HG03135 (cell line): ENCODE results near the gene SMIM41.

Source experiments
- ATAC-seq: cut with Tn5 transposase; IDR thresholded peaks from one replicate; pipeline ENCODE4 v1.9.1; 2021; ENCODE audit warnings: mild to moderate bottlenecking, moderate library complexity; ENCODE audit not compliant: unreplicated experiment

Gene SMIM41

DNA sequence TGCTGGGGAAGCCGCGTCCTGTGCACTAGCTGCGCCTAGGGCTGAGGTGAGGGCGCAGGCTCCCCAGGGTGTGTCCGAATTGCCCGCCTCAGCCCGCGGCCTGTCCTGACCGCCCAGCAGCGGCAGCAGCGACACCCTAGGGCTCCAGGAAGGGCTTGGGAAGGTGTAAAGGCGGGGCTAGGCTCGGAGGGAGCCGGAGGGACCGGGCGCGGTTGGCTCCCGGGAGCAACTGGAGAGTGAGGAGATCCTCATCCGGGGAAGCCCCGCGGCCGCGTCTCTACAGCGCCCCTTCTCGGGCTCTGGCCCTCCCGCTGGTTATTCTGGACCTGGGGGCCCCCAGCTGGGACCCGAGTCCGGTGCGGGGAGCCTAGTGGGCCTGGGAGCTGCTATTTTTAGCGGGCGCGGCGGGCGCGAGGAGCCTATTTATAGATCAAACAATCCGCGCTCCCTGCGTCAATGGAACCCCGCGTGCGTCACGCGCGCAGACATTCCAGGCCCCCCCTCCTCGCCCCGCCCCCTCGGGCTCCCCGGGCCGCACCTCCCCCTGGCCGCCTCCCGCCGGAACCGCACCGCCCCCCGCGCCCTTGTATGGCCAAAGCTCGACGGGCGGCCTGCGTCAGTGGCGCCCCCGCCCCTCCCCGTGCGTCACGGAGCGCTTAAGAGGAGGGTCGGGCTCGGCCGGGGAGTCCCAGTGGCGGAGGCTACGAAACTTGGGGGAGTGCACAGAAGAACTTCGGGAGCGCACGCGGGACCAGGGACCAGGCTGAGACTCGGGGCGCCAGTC lies 28.6 kb upstream of the SMIM41 start, which contains the start of gene NR4A1:
Gene NR4A1 (plus strand): TSS at position 685 of the 784 bp plus-strand sequence. CDS start 2,887 bp downstream, outside the sequence.
- ATAC-seq = peak; percentile 78

DNA sequence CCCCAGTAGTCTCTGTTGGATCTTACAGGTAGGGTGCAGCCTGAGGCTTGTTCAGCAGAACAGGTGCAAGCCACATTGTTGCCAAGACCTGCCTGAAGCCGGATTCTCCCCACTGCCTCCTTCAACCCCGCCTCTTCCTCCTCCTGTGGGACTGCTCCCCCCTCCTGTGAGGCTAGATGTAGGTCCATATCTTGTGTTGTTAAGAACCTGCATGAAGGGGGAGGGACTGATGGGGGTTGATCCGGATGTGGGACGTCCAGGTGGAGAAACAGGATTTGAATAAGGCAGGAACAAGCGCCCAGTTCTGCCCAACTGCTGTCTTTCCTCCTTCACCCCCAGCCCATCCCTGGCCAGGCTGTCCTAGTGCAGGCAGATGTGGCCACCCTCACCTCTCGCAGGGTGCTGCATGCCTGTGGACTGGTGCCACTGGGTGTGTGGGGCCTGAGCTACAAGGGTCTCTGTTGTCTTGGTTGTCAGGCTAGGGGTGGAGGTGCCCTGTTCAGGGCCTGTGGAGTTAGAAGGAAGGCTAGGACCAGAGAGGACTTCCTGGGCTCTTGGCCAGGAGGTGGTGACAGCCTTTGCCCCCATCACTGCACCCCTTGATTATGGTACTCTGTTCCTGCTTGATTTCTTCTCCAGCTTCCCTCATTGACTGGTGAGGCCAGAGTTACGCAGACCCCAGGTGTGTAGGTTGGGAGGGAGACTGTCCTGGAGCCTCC lies 26.9 kb upstream of the SMIM41 start:
- no peak for ATAC-seq

DNA sequence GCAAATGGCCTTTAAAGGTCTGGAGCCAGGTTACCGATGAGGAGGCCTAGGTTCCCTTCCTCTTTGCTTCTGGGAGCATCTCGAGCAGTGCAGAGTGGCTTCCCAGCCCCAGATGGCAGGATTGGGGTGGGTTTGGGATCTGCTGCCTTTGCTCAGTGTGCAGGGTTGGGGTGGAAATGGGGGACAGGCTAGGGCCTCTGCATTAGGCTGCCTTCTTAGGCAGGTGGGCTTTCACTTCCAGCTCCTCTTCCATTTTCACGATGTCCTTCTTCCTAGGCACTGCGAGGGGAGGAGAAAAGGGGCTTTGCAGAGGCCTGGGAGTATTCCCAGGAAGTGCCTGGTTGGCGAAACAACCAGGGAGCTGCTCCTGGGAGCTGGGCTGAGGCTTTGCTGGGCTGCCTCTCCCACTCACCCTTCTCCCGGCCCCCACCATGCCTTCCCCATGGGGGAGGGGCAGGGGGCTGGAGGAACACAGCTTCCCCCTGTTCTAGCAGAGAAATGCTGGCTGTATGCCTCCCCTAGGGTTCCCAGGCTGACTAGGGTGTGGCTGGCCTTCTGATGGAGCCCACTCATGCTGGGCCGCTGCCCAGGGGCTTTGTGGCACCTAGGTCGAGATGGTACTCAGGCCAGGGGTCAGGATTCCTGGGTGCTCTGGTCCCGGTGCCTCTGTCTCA lies 25.8 kb upstream of the SMIM41 start:
- no peak for ATAC-seq

DNA sequence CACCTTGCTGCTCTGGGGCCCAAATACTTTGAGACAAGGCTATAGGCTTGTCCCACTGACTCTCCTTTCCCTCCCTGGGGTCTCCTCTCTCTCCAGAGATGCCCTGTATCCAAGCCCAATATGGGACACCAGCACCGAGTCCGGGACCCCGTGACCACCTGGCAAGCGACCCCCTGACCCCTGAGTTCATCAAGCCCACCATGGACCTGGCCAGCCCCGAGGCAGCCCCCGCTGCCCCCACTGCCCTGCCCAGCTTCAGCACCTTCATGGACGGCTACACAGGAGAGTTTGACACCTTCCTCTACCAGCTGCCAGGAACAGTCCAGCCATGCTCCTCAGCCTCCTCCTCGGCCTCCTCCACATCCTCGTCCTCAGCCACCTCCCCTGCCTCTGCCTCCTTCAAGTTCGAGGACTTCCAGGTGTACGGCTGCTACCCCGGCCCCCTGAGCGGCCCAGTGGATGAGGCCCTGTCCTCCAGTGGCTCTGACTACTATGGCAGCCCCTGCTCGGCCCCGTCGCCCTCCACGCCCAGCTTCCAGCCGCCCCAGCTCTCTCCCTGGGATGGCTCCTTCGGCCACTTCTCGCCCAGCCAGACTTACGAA lies 25.2 kb upstream of the SMIM41 start:
- no peak for ATAC-seq

DNA sequence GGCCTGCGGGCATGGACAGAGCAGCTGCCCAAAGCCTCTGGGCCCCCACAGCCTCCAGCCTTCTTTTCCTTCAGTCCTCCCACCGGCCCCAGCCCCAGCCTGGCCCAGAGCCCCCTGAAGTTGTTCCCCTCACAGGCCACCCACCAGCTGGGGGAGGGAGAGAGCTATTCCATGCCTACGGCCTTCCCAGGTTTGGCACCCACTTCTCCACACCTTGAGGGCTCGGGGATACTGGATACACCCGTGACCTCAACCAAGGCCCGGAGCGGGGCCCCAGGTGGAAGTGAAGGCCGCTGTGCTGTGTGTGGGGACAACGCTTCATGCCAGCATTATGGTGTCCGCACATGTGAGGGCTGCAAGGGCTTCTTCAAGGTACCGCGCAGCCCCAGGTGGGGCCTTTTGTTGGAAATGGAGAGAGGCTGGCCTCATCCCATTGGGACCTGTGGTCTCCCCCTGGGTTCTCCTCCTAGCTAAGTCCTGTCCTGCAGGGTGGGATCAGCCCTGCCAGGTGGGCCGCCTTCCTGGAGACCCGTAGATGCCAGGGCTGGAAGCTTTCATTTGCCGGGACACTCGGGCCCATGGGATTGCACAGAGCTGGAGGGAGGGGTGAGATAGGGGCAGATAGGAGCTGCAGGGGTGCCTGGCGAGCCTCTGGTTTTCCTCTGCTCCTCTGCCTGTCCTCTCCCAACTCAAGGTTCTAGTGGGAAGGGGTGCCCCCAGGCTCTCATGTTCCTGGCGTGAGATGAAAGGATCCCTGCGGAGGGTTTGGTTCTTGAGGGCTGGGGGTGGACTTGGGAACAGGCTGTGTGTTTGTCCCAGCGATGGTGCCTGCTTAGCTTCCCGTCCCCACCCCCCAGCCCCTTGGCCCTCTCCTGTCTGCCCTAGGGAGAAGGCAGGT lies 24.4 kb upstream of the SMIM41 start:
- ATAC-seq = no peak

DNA sequence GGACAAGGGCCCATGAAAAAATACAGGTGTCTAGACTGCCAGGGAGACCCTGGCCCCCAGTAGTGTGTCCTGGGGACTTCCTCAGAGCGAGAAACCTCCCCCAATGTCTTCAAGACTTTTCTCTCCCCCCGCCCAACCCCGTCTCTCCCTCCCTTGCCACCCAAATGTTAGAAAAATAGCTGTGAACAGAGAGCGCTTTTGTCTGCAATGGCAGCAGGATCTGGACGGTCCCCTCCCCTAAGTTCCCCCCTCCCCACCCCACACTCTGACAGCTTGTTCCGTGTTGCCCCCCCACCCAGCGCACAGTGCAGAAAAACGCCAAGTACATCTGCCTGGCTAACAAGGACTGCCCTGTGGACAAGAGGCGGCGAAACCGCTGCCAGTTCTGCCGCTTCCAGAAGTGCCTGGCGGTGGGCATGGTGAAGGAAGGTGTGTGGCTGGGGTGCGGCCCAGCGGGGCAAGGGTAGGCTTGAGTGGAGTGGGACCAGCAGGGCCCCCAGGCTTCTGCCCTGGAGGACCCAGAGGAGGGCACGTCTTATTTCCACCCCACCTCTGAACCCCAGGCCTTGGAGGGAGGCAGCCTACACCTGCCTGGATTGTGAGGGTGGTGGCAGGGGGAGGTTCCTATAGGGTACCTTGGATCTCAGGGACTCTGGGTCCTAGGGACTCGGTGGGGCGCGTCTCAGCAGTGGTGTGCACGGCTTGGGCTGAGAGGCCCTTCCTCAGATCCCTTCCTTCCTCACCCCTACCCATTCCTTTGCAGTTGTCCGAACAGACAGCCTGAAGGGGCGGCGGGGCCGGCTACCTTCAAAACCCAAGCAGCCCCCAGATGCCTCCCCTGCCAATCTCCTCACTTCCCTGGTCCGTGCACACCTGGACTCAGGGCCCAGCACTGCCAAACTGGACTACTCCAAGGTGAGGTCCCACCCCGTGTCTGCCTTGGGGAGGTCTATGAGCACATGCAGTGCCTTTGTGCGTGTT lies 23.5 kb upstream of the SMIM41 start:
- ATAC-seq = no peak

DNA sequence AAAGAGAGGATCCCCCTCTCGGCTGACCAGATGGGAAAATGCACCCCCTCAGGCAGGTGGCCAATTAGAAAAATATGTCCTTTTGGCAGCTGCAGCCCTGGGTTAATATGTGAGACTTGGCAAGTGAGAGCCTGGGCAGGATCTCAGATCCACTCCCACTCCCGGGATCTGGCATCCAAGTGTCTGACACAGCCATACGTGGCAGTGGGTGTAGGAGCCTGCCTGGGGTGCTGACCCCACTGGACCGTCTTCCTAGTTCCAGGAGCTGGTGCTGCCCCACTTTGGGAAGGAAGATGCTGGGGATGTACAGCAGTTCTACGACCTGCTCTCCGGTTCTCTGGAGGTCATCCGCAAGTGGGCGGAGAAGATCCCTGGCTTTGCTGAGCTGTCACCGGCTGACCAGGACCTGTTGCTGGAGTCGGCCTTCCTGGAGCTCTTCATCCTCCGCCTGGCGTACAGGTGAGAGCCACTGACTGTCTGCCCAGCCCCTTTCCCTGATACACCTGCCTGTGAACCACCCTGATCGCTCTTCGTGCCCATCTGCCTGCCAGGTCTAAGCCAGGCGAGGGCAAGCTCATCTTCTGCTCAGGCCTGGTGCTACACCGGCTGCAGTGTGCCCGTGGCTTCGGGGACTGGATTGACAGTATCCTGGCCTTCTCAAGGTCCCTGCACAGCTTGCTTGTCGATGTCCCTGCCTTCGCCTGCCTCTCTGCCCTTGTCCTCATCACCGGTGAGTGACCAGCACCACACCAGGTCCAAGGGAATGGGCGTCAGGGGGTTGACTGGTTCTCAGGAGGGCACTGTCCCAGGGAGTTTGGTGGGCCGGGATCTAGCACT lies 22.5 kb upstream of the SMIM41 start:
- no peak for ATAC-seq

DNA sequence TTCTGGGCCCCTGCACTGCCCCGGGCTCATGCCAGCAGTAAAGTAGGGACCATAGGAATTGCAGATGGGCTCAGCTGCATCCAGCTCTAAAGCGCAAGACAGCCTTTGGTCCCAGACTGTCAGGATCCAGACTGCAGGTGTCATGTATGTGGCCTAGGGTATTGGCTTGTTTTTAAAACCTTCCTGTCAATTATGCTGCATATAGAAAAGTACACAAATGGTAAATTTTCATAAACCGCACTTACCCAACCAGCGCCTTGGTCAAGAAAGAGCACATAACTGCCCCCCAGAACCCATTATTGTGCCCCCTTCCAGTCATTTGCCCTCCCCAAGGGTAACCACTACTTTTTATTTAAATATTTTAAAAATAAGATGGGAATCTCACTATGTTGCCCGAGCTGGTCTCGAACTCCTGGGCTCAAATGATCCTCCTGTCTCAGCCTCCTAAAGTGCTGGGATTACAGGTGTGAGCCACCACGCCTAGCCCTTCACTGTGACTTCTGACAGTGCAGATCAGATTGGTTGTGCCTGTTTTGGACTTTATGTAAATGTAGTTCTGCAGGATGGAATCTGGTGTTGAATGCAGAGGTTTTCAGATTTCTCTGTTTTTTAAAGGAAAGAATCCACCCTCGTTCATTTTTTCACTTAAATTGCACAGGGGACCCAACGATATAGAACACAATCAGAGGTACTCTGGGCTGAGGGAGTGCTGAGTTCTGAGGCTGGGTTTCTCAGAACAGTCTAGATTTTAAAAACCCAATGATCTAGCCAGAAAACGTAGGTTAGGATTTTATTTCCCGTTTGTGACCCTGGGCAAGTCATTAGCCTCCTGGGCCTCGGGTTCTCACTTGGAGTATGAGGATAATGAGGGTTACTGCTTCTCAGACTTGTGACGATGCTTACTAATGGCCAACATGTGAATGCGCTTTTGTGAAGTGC lies 21.6 kb upstream of the SMIM41 start:
- ATAC-seq = no peak

DNA sequence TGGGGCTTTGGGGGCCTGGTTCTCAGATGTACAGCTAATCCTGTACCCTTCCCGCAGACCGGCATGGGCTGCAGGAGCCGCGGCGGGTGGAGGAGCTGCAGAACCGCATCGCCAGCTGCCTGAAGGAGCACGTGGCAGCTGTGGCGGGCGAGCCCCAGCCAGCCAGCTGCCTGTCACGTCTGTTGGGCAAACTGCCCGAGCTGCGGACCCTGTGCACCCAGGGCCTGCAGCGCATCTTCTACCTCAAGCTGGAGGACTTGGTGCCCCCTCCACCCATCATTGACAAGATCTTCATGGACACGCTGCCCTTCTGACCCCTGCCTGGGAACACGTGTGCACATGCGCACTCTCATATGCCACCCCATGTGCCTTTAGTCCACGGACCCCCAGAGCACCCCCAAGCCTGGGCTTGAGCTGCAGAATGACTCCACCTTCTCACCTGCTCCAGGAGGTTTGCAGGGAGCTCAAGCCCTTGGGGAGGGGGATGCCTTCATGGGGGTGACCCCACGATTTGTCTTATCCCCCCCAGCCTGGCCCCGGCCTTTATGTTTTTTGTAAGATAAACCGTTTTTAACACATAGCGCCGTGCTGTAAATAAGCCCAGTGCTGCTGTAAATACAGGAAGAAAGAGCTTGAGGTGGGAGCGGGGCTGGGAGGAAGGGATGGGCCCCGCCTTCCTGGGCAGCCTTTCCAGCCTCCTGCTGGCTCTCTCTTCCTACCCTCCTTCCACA lies 20.7 kb upstream of the SMIM41 start:
- ATAC-seq = no peak

DNA sequence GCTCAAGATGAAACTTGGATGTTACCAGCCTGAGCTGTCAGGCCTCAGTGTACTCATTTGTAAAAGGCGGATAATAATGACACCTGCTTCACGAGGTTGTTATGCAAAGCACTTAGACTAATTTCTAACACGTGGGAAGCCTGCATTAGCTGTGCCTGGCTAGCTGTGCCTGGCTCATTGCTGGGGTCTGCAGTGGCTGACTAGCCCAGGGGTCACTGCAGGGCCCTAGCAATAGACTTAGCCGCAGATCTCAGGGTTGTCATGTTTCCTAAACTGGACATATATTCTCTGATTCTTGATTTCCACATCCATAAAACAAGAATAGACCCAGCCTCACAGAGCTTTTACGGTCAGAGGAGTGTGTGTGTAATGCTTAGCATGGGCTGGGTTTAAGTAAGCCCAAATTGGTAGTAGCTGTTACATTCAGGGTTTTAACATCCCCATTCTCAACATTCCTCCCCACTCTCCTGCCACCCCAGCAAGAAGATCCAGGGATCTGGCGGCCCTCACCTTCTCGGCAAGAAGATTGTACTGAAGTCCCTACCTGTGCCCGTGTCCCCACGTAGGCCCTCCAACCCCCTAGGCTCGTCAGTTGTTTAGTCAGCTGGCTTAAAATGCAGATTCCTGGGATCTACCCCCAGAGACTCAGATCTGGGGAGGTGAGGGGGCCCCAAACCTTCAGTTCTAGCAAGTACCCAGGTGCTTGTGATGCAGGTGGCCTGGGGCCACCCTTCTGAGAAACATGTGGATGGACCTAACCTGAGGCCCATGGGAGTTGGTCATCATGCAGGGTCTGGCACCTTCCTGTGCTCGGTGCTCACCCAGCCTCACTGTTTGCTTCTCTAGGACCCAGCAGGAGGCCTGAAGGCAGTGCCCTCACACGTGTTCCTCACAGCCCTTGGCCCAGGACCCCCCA lies 19.7 kb upstream of the SMIM41 start:
- no peak for ATAC-seq

DNA sequence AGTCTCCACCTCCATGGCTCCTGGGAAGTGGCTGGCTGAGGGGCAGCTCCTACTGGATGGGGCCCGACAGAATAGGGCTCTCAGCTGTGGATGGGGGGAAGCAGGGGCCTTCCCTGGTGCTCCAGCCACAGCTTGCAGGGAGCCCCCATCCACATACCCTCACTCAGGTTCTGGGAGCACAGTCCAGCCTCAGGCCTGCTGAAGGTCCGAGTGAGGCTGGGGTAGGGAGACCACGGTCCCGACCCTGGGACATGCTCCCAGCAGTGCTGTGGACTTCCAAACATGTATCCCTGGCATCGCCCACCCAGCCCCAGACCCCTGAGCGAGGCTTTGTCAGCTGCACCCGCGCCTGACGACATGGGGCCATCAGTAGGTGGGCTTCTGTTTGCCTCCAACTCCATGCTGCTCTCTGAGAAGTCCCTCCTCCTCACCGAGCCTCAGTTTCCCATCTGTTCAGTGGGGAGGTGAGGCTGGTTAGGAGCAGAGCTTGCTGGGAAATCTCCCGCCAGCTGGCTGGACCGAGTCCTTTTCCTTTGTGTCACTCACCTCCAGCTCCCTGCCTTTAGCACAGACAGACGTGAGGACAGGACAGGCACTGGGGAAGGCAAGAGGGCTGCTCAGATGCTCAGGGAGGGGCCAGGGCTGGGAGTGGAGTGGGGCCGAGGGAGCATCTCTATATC lies 18.9 kb upstream of the SMIM41 start:
- ATAC-seq = no peak

DNA sequence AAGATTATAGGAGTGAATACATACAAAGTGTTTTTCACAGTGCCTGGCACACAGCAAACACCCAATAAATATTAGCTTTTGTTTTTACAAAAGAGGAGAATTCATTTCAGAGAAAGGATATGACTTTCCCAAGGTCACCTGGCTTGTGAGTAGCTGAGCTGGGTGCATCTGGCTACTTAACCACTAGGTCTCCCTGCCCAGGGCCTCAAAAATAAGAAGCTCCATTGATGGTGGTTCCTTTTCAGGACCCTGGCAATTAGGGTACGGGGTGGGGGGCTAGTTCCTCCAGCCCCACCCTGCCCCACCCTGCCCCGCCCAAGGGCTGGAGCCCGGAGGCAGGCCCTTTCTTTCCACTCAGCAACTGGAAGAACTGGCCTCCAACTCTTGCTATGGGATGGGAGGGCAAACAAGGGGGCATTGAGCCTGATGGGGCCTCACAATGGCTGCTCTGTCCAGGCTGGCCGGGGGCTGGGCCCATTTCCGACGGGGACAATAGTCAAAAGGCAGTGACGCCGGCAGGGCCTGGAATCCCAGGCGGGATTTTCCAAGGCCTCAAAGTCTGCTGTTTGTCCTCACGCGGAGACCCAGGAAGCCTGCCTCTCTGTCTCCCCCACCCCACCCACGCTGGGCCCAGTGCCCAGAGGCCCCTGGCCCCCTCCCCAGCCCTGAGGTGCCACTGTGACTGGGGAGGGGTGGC lies 17.9 kb upstream of the SMIM41 start:
- no peak for ATAC-seq

DNA sequence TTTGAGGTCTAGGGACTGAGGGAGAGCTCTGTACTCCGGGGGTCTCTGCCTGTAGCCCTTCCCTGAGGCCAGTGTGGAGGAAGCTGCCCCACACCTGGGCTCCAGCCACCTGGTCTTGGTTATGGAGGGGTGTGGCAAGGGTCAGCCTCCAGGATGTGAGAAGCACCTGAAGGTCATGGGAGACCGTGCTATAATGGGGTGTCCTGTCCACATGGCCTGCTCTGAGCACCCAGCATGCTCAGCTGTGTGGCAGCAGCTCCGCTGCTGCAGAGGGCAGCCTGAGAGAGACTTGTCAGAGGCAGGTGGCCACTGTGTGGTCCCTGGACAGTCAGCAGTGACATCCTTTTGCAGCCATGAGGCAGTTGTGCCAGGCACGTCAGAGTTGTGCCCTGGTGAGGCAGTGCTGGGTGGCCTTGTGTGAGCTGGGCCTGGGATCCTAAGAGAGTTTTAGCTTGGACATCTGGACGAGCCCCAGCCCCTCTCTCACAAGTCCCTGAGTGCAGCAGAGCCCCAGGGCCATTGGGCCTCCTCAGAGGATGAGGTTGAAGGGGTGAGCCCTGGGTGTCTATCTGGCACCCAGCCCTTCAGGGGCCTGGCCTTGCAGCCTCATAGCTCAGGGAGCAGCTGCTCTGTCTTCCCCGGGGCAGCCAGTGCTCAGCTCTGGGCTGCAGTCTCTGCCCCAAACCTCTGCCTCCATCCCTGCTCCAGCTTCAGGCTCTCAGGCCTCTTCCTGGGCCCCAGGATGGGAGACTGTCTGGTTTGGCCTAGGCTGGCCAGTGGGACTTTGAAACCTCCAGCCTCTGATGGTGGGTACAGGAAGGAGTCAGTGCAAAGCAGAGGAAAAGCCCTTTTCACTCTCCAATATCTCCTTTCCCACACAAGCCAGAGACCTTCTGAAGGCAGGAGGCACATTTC lies 17.1 kb upstream of the SMIM41 start:
- ATAC-seq = no peak
